Trophoblast cell (in vitro differentiated cells and primary cell): ENCODE data around the gene FBN1.

Source experiments
- DNase-seq, 2 donors: peaks; one replicate each; pipeline ENCODE4 v3.0.0-alpha.2; 2016
- H2AFZ ChIP-seq: 2 replicates; pipeline ENCODE4 v1.6.1; 2013; ENCODE audit warnings: low read length, moderate library complexity, mild to moderate bottlenecking; ENCODE audit not compliant: insufficient read depth, poor library complexity
- H2AK5ac ChIP-seq: 2 replicates; pipeline ENCODE4 v1.6.1; 2013; ENCODE audit warnings: mild to moderate bottlenecking, low read length
- H2BK120ac ChIP-seq: 2 replicates; pipeline ENCODE4 v1.6.1; 2013; ENCODE audit warnings: low read length, mild to moderate bottlenecking, moderate library complexity; ENCODE audit not compliant: insufficient read depth, poor library complexity
- H2BK12ac ChIP-seq: 2 replicates; pipeline ENCODE4 v1.6.1; 2013; ENCODE audit warnings: mild to moderate bottlenecking, low read length, moderate library complexity
- H2BK5ac ChIP-seq: 2 replicates; pipeline ENCODE4 v1.6.1; 2013; ENCODE audit warnings: low read length, low read depth, moderate library complexity, mild to moderate bottlenecking; ENCODE audit not compliant: poor library complexity
- H3K14ac ChIP-seq: 2 replicates; pipeline ENCODE4 v1.6.1; 2013; ENCODE audit warnings: mild to moderate bottlenecking, low read length
- H3K18ac ChIP-seq: 2 replicates; pipeline ENCODE4 v1.6.1; 2013; ENCODE audit warnings: mild to moderate bottlenecking, low read length
- H3K23ac ChIP-seq: 2 replicates; pipeline ENCODE4 v1.6.1; 2013; ENCODE audit warnings: low read length
- H3K27ac ChIP-seq: 2 replicates; pipeline ENCODE4 v1.5.1; 2013; ENCODE audit warnings: low read depth, mild to moderate bottlenecking, inconsistent platforms, low read length, moderate library complexity
- H3K27me3 ChIP-seq: 2 replicates; pipeline ENCODE4 v1.6.1; 2013; ENCODE audit warnings: inconsistent platforms, mild to moderate bottlenecking, low read length, moderate library complexity; ENCODE audit not compliant: insufficient read depth
- H3K36me3 ChIP-seq, 2 experiments: 1 replicate in 1 of 2; 2 replicates in 1 of 2; pipeline ENCODE4 v1.6.1; 2013; ENCODE audit warnings: low read length in 2 of 2, mild to moderate bottlenecking in 2 of 2, moderate library complexity in 1 of 2; ENCODE audit not compliant: insufficient read depth in 2 of 2, control insufficient read depth in 1 of 2
- H3K4ac ChIP-seq: 2 replicates; pipeline ENCODE4 v1.6.1; 2013; ENCODE audit warnings: low read depth, mild to moderate bottlenecking, low read length, moderate library complexity
- H3K4me1 ChIP-seq, 2 experiments: 1 replicate in 1 of 2; 2 replicates in 1 of 2; pipeline ENCODE4 v1.6.1; 2013; ENCODE audit warnings: low read length in 2 of 2, mild to moderate bottlenecking in 2 of 2, moderate library complexity in 1 of 2; ENCODE audit not compliant: insufficient read depth in 2 of 2, control insufficient read depth in 1 of 2
- H3K4me2 ChIP-seq: 2 replicates; pipeline ENCODE4 v1.6.1; 2013; ENCODE audit warnings: inconsistent platforms, mild to moderate bottlenecking, low read length, moderate library complexity
- H3K4me3 ChIP-seq: 2 replicates; pipeline ENCODE4 v1.5.1; 2013; ENCODE audit warnings: mild to moderate bottlenecking, low read depth, low read length, inconsistent platforms
- H3K79me1 ChIP-seq: one replicate; pipeline ENCODE4 v1.6.1; 2013; ENCODE audit warnings: low read length
- H3K79me2 ChIP-seq: 2 replicates; pipeline ENCODE4 v1.6.1; 2013; ENCODE audit warnings: low read length, mild to moderate bottlenecking; ENCODE audit not compliant: control insufficient read depth, insufficient read depth, poor library complexity
- H3K9ac ChIP-seq: 2 replicates; pipeline ENCODE4 v1.6.1; 2013; ENCODE audit warnings: mild to moderate bottlenecking, low read length
- H3K9me3 ChIP-seq: 2 replicates; pipeline ENCODE4 v1.6.1; 2013; ENCODE audit warnings: low read depth, mild to moderate bottlenecking, control low read depth, inconsistent platforms, low read length; ENCODE audit not compliant: insufficient read depth
- H4K12ac ChIP-seq: 2 replicates; pipeline ENCODE4 v1.6.1; 2013; ENCODE audit warnings: low read depth, mild to moderate bottlenecking, low read length, moderate library complexity
- H4K8ac ChIP-seq: 2 replicates; pipeline ENCODE4 v1.6.1; 2013; ENCODE audit warnings: low read depth, mild to moderate bottlenecking, low read length, moderate library complexity
- H4K91ac ChIP-seq: one replicate; pipeline ENCODE4 v1.6.1; 2013; ENCODE audit warnings: low read depth, mild to moderate bottlenecking, low read length, moderate library complexity
- WGBS: extraction: QIAGEN DNeasy Blood & Tissue Kit; methylation state at CpG from one replicate; pipeline ENCODE4 v1.1.7; 2013; ENCODE audit warnings: missing lambda C conversion rate; ENCODE audit not compliant: insufficient read length, insufficient coverage; ENCODE audit errors: extremely low coverage; 5-methylcytosine and 5-hydroxymethylcytosine counted together

The FBN1 gene

GRCh38 chr15:48466079-48466478 lies 179.4 kb downstream of the FBN1 start:
- Histone ChIP-seq H3K23ac (no peak overlapping the region), H3K4me1 (peaks cover 5 to 6% of the 10 kb centered on the region in 2 experiments), H2BK120ac (no peak overlapping the region), H3K79me1 (peaks cover 3% of the 10 kb centered on the region), H3K4me2 (no peak overlapping the region), H3K18ac (no peak overlapping the region), H3K36me3 (peaks cover 0 to 2% of the 10 kb centered on the region in 2 experiments), H2BK12ac (no peak overlapping the region), H3K27ac (no peak overlapping the region), H4K8ac (no peak overlapping the region), H3K9me3 (no peaks in the 10 kb centered on the region), H2AFZ (no peak overlapping the region), H3K4ac (no peak overlapping the region), H3K27me3 (no peaks in the 10 kb centered on the region), H3K14ac (no peak overlapping the region), H3K4me3 (no peak overlapping the region), H3K79me2 (no peaks in the 10 kb centered on the region), H2AK5ac (no peak overlapping the region), H2BK5ac (no peak overlapping the region), H3K9ac (no peak overlapping the region), H4K91ac (no peak overlapping the region), H4K12ac (no peak overlapping the region)
- no peak for DNase-seq

GRCh38 chr15:48465410-48465809 lies 180.1 kb downstream of the FBN1 start:
- no peak overlapping the region for H3K4me2 ChIP-seq
- H2BK12ac ChIP-seq = no peak overlapping the region
- no peak overlapping the region for H3K4ac ChIP-seq
- H2AFZ ChIP-seq = no peak overlapping the region
- no peak overlapping the region for H2BK120ac ChIP-seq
- H3K23ac ChIP-seq = no peak overlapping the region
- DNase-seq = no peak
- H3K14ac ChIP-seq = no peak overlapping the region
- peaks cover 5 to 6% of the 10 kb centered on the region in 2 experiments for H3K4me1 ChIP-seq
- H3K4me3 ChIP-seq = no peak overlapping the region
- no peak overlapping the region for H4K12ac ChIP-seq
- H3K79me2 ChIP-seq = no peaks in the 10 kb centered on the region
- peaks cover 0 to under 1% of the 10 kb centered on the region in 2 experiments for H3K36me3 ChIP-seq
- H2BK5ac ChIP-seq = no peak overlapping the region
- H2AK5ac ChIP-seq = no peak overlapping the region
- no peak overlapping the region for H3K9ac ChIP-seq
- no peak overlapping the region for H4K8ac ChIP-seq
- no peaks in the 10 kb centered on the region for H3K9me3 ChIP-seq
- no peak overlapping the region for H3K27ac ChIP-seq
- no peak overlapping the region for H4K91ac ChIP-seq
- H3K27me3 ChIP-seq = no peaks in the 10 kb centered on the region
- no CpG with 5 or more reads among the region's 5 CpGs for WGBS
- no peak overlapping the region for H3K18ac ChIP-seq
- peaks cover 3% of the 10 kb centered on the region for H3K79me1 ChIP-seq

DNA sequence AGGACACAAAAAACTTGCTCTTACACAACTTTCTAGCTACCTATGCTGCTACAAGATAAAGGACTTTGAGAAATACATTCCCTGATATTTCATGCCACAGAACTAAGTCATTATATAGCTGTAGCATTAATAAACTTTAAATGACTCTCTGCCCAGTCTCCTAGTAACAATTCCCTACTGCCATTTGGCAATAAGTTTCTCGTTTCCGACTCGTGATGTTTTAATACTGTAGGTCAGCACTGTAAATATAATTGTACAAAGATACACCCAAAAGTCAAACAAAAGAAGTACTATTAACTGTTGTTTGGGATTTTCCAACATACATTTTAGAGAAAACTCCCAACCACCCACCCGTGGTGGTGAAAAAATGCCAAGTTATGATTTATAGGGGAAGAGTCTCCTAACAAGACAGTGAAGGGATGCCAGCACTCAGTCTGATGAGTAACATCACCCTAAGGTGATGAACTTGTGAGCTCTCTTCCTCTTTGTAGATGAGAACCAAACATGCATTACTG lies 182.1 kb downstream of the FBN1 start:
- Histone ChIP-seq H4K91ac (no peak overlapping the region), H2BK5ac (no peak overlapping the region), H3K9me3 (no peaks in the 10 kb centered on the region), H3K27ac (no peak overlapping the region), H3K18ac (no peak overlapping the region), H2BK12ac (no peak overlapping the region), H3K79me1 (no peaks in the 10 kb centered on the region), H2BK120ac (no peak overlapping the region), H2AK5ac (no peak overlapping the region), H3K4me3 (no peak overlapping the region), H3K4me2 (no peak overlapping the region), H4K8ac (no peak overlapping the region), H4K12ac (no peak overlapping the region), H3K9ac (no peak overlapping the region), H2AFZ (no peak overlapping the region), H3K4me1 (no peaks in the 10 kb centered on the region), H3K27me3 (no peaks in the 10 kb centered on the region), H3K14ac (no peak overlapping the region), H3K4ac (no peak overlapping the region), H3K79me2 (no peaks in the 10 kb centered on the region), H3K23ac (no peak overlapping the region), H3K36me3 (no peaks in the 10 kb centered on the region)
- no CpG with 5 or more reads among the region's 4 CpGs for WGBS
- DNase-seq = no peak

DNA sequence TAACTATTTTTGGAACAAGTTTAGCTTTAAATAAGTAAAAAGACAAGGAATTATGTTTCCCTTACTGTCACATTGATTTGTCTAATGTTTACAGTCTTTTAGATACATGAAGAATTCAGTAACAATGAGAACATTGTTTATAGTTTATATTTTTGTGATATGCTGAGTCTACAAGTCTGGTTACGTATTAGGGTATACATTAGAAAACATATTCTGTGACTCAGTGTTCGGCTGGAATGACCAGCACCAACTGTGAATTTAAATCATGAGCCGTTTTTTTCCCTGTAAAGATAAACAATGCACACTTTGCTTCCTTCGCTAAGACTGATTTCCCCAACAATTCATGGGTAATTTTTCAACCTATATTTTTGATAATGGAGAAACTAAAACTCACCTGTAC lies 182.8 kb downstream of the FBN1 start:
- H4K91ac ChIP-seq = no peak overlapping the region
- no peak overlapping the region for H2AK5ac ChIP-seq
- no peak overlapping the region for H4K12ac ChIP-seq
- no peaks in the 10 kb centered on the region for H3K4me1 ChIP-seq
- no peaks in the 10 kb centered on the region for H3K9me3 ChIP-seq
- no peak overlapping the region for H2BK120ac ChIP-seq
- no peaks in the 10 kb centered on the region for H3K79me1 ChIP-seq
- H3K4me2 ChIP-seq = no peak overlapping the region
- H3K9ac ChIP-seq = no peak overlapping the region
- no peaks in the 10 kb centered on the region for H3K79me2 ChIP-seq
- H3K36me3 ChIP-seq = no peaks in the 10 kb centered on the region
- H2BK12ac ChIP-seq = no peak overlapping the region
- H3K27me3 ChIP-seq = no peaks in the 10 kb centered on the region
- H2AFZ ChIP-seq = no peak overlapping the region
- H4K8ac ChIP-seq = no peak overlapping the region
- H2BK5ac ChIP-seq = no peak overlapping the region
- H3K4me3 ChIP-seq = no peak overlapping the region
- H3K27ac ChIP-seq = no peak overlapping the region
- DNase-seq = no peak
- no peak overlapping the region for H3K14ac ChIP-seq
- WGBS = no CpG with 5 or more reads among the region's 4 CpGs
- H3K23ac ChIP-seq = no peak overlapping the region
- no peak overlapping the region for H3K18ac ChIP-seq
- no peak overlapping the region for H3K4ac ChIP-seq
